Loucy (cell line): ENCODE measurements around the gene PRF1.

Experiments used
- CTCF ChIP-seq: fragments of 200-600 bp; sonication (generic); conservative IDR thresholded peaks from 2 replicates; pipeline ENCODE4 v1.5.1; 2014; ENCODE audit warnings: mild to moderate bottlenecking, antibody characterized with exemption, low read length
- EZH2phosphoT487 ChIP-seq: fragments of 200-600 bp; IDR thresholded peaks from 2 replicates; pipeline ENCODE4 v1.6.1; 2018; ENCODE audit warnings: antibody characterized with exemption, mild to moderate bottlenecking, moderate library complexity, borderline replicate concordance

- TF ChIP-seq CTCF (no peak), EZH2phosphoT487 (no peak)
Measured at GRCh38 chr10:70592746-70593512, 9.6 kb downstream of the PRF1 start.
